ENCODE results near the gene ZCCHC7. TPM values are rescaled to one million over a fixed set of nuclear protein-coding genes. Genes with fewer than 3 reads are reported as not detected.

Gene ZCCHC7
- total and polyA plus RNA-seq, 9 of the 15 experiments (the other 6 are each of a cell fraction or from before 2014, with no cell fraction given), result 34.1 to 68.9 (median 48.8) TPM

GRCh38 chr9:37119907-37120842 is at the start of gene ZCCHC7 (continued):
- TF ChIP-seq SRSF7 (optimal IDR thresholded peaks at IDR 0.05; ENCODE audit: low read depth, low read length) (no peak), ZNF347 (CRISPR knock-in tag; IDR thresholded peaks at IDR 0.05; ENCODE audit: low read depth) (no peak), ZBTB1 (CRISPR knock-in tag; IDR thresholded peaks at IDR 0.05; ENCODE audit: borderline replicate concordance, low read depth) (peak; percentile 90; the same call in 1 of the 2 replicates), L3MBTL2 (IDR thresholded peaks at IDR 0.05) (peak; percentile 100), ZNF232 (CRISPR knock-in tag; IDR thresholded peaks at IDR 0.05) (peak; percentile 99), LCOR (CRISPR knock-in tag; IDR thresholded peaks at IDR 0.05) (peak; percentile 99; the same call in 1 of the 2 replicates), RBM15 (IDR thresholded peaks at IDR 0.05; ENCODE audit: insufficient read depth, low read length) (no peak), TBP (optimal IDR thresholded peaks at IDR 0.05; ENCODE audit: low read depth, low read length) (peak; percentile 93), KDM1A (IDR thresholded peaks at IDR 0.05) (no peak), POLR2G (IDR thresholded peaks at IDR 0.05; ENCODE audit: low read depth, low read length) (peak; percentile 99), ZKSCAN3 (CRISPR knock-in tag; IDR thresholded peaks at IDR 0.05) (no peak), KDM2B (CRISPR knock-in tag; IDR thresholded peaks at IDR 0.05) (0 out of 2 replicates have a peak, but pooled peaks have one; percentile 46), ARID3B (CRISPR knock-in tag; IDR thresholded peaks at IDR 0.05; ENCODE audit: borderline replicate concordance) (peak; percentile 47; the same call in 1 of the 2 replicates), ZKSCAN1 (IDR thresholded peaks at IDR 0.05; ENCODE audit: low read depth, low read length) (peak; percentile 64; the same call in 1 of the 2 replicates)
- TF ChIP-seq, protein P1, sequence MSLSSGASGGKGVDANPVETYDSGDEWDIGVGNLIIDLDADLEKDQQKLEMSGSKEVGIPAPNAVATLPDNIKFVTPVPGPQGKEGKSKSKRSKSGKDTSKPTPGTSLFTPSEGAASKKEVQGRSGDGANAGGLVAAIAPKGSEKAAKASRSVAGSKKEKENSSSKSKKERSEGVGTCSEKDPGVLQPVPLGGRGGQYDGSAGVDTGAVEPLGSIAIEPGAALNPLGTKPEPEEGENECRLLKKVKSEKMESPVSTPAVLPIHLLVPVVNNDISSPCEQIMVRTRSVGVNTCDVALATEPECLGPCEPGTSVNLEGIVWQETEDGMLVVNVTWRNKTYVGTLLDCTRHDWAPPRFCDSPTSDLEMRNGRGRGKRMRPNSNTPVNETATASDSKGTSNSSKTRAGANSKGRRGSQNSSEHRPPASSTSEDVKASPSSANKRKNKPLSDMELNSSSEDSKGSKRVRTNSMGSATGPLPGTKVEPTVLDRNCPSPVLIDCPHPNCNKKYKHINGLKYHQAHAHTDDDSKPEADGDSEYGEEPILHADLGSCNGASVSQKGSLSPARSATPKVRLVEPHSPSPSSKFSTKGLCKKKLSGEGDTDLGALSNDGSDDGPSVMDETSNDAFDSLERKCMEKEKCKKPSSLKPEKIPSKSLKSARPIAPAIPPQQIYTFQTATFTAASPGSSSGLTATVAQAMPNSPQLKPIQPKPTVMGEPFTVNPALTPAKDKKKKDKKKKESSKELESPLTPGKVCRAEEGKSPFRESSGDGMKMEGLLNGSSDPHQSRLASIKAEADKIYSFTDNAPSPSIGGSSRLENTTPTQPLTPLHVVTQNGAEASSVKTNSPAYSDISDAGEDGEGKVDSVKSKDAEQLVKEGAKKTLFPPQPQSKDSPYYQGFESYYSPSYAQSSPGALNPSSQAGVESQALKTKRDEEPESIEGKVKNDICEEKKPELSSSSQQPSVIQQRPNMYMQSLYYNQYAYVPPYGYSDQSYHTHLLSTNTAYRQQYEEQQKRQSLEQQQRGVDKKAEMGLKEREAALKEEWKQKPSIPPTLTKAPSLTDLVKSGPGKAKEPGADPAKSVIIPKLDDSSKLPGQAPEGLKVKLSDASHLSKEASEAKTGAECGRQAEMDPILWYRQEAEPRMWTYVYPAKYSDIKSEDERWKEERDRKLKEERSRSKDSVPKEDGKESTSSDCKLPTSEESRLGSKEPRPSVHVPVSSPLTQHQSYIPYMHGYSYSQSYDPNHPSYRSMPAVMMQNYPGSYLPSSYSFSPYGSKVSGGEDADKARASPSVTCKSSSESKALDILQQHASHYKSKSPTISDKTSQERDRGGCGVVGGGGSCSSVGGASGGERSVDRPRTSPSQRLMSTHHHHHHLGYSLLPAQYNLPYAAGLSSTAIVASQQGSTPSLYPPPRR (CRISPR knock-in tag; IDR thresholded peaks at IDR 0.05; ENCODE audit: borderline replicate concordance), result peak; percentile 91
- TF ChIP-seq, protein P2, sequence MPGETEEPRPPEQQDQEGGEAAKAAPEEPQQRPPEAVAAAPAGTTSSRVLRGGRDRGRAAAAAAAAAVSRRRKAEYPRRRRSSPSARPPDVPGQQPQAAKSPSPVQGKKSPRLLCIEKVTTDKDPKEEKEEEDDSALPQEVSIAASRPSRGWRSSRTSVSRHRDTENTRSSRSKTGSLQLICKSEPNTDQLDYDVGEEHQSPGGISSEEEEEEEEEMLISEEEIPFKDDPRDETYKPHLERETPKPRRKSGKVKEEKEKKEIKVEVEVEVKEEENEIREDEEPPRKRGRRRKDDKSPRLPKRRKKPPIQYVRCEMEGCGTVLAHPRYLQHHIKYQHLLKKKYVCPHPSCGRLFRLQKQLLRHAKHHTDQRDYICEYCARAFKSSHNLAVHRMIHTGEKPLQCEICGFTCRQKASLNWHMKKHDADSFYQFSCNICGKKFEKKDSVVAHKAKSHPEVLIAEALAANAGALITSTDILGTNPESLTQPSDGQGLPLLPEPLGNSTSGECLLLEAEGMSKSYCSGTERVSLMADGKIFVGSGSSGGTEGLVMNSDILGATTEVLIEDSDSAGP (CRISPR knock-in tag; IDR thresholded peaks at IDR 0.05), result peak; percentile 85; the same call in 1 of the 2 replicates
- TF ChIP-seq, protein P3, sequence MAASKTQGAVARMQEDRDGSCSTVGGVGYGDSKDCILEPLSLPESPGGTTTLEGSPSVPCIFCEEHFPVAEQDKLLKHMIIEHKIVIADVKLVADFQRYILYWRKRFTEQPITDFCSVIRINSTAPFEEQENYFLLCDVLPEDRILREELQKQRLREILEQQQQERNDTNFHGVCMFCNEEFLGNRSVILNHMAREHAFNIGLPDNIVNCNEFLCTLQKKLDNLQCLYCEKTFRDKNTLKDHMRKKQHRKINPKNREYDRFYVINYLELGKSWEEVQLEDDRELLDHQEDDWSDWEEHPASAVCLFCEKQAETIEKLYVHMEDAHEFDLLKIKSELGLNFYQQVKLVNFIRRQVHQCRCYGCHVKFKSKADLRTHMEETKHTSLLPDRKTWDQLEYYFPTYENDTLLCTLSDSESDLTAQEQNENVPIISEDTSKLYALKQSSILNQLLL (CRISPR knock-in tag; IDR thresholded peaks at IDR 0.05; ENCODE audit: borderline replicate concordance), result no peak
